ENCODE data around the gene LPCAT1. TPM values are rescaled to one million over a fixed set of nuclear protein-coding genes. Genes with fewer than 3 reads are reported as not detected.

Gene LPCAT1
- total and polyA plus RNA-seq, 10 of the 15 experiments (the other 5 are each of a cell fraction or from before 2014, with no cell fraction given): 2.3 to 109 (median 72.7) TPM

DNA sequence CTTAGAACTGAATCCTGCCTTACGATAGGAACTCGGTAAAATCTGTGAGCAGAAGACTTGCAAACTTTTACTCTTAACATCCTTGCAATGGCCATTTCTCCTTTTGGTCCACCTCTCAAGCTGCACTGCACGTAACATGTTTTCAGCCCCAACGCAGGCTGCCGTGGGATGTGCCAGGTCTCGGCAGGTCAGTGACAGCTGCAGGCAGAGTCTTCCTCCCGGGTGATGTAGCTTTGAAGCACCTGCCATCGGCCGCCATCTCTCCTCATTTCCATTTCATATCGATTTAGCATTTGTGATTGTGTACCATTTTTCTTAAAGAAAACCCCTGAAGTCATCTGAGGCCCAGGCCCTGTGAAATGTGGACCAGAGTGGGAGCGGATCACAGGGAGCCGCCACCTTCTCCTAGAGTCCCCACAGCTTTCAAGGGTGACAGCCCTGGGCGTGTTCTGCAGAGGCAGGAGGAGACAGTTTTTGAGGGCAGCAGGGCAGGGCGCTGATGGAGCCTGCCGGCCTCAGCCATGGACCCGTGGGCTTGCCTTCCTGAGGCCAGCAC is 25.8 kb upstream of the LPCAT1 start (continued):
- TF ChIP-seq, protein P1, sequence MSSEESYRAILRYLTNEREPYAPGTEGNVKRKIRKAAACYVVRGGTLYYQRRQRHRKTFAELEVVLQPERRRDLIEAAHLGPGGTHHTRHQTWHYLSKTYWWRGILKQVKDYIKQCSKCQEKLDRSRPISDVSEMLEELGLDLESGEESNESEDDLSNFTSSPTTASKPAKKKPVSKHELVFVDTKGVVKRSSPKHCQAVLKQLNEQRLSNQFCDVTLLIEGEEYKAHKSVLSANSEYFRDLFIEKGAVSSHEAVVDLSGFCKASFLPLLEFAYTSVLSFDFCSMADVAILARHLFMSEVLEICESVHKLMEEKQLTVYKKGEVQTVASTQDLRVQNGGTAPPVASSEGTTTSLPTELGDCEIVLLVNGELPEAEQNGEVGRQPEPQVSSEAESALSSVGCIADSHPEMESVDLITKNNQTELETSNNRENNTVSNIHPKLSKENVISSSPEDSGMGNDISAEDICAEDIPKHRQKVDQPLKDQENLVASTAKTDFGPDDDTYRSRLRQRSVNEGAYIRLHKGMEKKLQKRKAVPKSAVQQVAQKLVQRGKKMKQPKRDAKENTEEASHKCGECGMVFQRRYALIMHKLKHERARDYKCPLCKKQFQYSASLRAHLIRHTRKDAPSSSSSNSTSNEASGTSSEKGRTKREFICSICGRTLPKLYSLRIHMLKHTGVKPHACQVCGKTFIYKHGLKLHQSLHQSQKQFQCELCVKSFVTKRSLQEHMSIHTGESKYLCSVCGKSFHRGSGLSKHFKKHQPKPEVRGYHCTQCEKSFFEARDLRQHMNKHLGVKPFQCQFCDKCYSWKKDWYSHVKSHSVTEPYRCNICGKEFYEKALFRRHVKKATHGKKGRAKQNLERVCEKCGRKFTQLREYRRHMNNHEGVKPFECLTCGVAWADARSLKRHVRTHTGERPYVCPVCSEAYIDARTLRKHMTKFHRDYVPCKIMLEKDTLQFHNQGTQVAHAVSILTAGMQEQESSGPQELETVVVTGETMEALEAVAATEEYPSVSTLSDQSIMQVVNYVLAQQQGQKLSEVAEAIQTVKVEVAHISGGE (CRISPR knock-in tag; IDR thresholded peaks at IDR 0.05): no peak
- TF ChIP-seq POLR2A (IDR thresholded peaks at IDR 0.05; ENCODE audit: low read depth, low read length): no peak
- TF ChIP-seq RAD51 (IDR thresholded peaks at IDR 0.05): no peak
- TF ChIP-seq SRF (IDR thresholded peaks at IDR 0.05; ENCODE audit: low read depth in 2 of 2, low read length in 2 of 2): no peak
- no peak for TF ChIP-seq PML (IDR thresholded peaks at IDR 0.05; ENCODE audit: low read length)
- no peak for TF ChIP-seq ZSCAN29 (IDR thresholded peaks at IDR 0.05)

DNA sequence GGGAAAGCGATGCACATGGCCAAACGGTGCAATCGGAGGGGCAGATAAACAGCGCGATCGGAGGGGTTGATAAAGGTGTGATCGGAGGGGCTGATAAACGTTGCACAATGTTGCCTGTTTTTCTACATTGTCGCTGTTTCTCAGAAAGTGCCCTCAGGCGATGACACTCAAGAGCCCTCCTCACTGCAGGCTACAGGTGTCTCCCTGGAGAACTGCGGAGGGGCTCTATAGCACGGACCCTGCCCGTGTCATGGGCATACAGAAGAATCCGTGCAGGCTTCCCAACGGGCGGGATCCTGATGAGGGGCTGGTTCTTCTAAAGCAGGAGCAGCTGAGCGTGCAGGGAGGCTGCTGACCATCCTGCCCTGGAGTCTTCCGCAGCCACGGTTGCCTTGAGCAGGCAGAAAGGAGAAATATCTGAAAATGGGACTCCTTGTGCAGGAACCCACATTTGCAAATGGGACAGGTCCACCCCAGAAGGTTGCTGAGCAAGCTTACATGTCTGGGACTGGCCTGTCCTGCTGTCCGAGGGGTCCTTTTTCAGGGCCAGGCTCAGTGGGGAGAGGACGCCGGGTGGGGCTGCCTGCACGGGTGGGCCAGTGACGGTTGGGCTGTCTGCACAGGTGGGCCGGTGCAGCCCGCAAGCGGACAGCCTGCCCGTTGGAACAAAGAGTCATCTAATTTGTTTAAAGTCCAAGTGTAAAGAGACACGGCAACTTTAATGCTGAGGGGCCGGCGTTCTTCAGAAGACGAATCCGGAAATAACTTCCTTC is 25.1 kb upstream of the LPCAT1 start:
- no peak overlapping the region for H3K9ac ChIP-seq (ENCODE audit: control insufficient read depth, insufficient read depth, low read length)
- no peaks in the 10 kb centered on the region for H3K9me3 ChIP-seq (replicated peaks; ENCODE audit: control insufficient read depth, insufficient read depth, low read length)
- RAD21 ChIA-PET (ENCODE audit: unreplicated experiment): no interaction called here
- WGBS (ENCODE audit: insufficient coverage, insufficient replicate concordance, low lambda C conversion rate, missing lambda C conversion rate): 78% methylated on average over 33 of the region's 33 CpGs
- SMC1A ChIA-PET (ENCODE audit: uncharacterized antibody, unreplicated experiment): no interaction called here
- ATAC-seq: no peak
- FAIRE-seq: no peak
- in situ Hi-C loops (cut with MboI) (no loop called here), intact Hi-C loops (cut with micrococcal nuclease; ENCODE audit: unreplicated experiment) (no loop called here)
- H3K4me2 ChIP-seq (ENCODE audit: control insufficient read depth, insufficient read depth): no peak overlapping the region
- H3K4me3 ChIP-seq: no peak overlapping the region
- no peak for DNase-seq (ENCODE audit: low read depth, low spot score)
- CTCF ChIA-PET: interaction anchor here (1.0 kb wide), 1 partner anchor 10 kb away, joined by 4 read pairs; no protein-coding TSS in a partner anchor
- no peaks in the 10 kb centered on the region for H3K36me3 ChIP-seq (ENCODE audit: control insufficient read depth in 2 of 2, insufficient read depth in 2 of 2, low read length in 1 of 2)
- POLR2A ChIA-PET: no interaction called here
- no peak overlapping the region for H2AFZ ChIP-seq (ENCODE audit: control insufficient read depth, low read depth, low read length)
- no peaks in the 10 kb centered on the region; a peak in 1 of 4 replicates for H3K27me3 ChIP-seq (replicated peaks in 1 of 2; ENCODE audit: control insufficient read depth in 2 of 2, insufficient read depth in 2 of 2, low read length in 1 of 2)
- no peaks in the 10 kb centered on the region for H4K20me1 ChIP-seq (ENCODE audit: control insufficient read depth, insufficient read depth)
- H3K4me1 ChIP-seq (ENCODE audit: control insufficient read depth, insufficient read depth, low read length): no peaks in the 10 kb centered on the region
- H3K27ac ChIP-seq (ENCODE audit: control insufficient read depth, insufficient read depth): no peak overlapping the region
- BruUV-seq (replicated peaks): no TSS peak
- no peaks in the 10 kb centered on the region for H3K79me2 ChIP-seq (ENCODE audit: control insufficient read depth, insufficient read depth, low read length)
- TF ChIP-seq HDAC2 (IDR thresholded peaks at IDR 0.05) (no peak), CBFB (IDR thresholded peaks at IDR 0.05; ENCODE audit: low read depth) (no peak), POLR2A (IDR thresholded peaks at IDR 0.05; ENCODE audit: low read depth, low read length) (no peak), ESRRA (IDR thresholded peaks at IDR 0.05; ENCODE audit: low read length) (no peak), MXI1 (IDR thresholded peaks at IDR 0.05; ENCODE audit: low read depth, low read length) (no peak), TBL1XR1 (IDR thresholded peaks at IDR 0.05; ENCODE audit: low read depth, low read length) (no peak)
- TF ChIP-seq, protein P2, sequence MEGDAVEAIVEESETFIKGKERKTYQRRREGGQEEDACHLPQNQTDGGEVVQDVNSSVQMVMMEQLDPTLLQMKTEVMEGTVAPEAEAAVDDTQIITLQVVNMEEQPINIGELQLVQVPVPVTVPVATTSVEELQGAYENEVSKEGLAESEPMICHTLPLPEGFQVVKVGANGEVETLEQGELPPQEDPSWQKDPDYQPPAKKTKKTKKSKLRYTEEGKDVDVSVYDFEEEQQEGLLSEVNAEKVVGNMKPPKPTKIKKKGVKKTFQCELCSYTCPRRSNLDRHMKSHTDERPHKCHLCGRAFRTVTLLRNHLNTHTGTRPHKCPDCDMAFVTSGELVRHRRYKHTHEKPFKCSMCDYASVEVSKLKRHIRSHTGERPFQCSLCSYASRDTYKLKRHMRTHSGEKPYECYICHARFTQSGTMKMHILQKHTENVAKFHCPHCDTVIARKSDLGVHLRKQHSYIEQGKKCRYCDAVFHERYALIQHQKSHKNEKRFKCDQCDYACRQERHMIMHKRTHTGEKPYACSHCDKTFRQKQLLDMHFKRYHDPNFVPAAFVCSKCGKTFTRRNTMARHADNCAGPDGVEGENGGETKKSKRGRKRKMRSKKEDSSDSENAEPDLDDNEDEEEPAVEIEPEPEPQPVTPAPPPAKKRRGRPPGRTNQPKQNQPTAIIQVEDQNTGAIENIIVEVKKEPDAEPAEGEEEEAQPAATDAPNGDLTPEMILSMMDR (IDR thresholded peaks at IDR 0.05 in 2 of 3, conservative IDR thresholded peaks at IDR 0.05 in 1 of 3; ENCODE audit: control insufficient read depth in 2 of 3, extremely low read depth in 1 of 3, insufficient read depth in 1 of 3, low read depth in 3 of 3, low read length in 3 of 3): no peak
- TF ChIP-seq, protein P3, sequence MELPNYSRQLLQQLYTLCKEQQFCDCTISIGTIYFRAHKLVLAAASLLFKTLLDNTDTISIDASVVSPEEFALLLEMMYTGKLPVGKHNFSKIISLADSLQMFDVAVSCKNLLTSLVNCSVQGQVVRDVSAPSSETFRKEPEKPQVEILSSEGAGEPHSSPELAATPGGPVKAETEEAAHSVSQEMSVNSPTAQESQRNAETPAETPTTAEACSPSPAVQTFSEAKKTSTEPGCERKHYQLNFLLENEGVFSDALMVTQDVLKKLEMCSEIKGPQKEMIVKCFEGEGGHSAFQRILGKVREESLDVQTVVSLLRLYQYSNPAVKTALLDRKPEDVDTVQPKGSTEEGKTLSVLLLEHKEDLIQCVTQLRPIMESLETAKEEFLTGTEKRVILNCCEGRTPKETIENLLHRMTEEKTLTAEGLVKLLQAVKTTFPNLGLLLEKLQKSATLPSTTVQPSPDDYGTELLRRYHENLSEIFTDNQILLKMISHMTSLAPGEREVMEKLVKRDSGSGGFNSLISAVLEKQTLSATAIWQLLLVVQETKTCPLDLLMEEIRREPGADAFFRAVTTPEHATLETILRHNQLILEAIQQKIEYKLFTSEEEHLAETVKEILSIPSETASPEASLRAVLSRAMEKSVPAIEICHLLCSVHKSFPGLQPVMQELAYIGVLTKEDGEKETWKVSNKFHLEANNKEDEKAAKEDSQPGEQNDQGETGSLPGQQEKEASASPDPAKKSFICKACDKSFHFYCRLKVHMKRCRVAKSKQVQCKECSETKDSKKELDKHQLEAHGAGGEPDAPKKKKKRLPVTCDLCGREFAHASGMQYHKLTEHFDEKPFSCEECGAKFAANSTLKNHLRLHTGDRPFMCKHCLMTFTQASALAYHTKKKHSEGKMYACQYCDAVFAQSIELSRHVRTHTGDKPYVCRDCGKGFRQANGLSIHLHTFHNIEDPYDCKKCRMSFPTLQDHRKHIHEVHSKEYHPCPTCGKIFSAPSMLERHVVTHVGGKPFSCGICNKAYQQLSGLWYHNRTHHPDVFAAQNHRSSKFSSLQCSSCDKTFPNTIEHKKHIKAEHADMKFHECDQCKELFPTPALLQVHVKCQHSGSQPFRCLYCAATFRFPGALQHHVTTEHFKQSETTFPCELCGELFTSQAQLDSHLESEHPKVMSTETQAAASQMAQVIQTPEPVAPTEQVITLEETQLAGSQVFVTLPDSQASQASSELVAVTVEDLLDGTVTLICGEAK (IDR thresholded peaks at IDR 0.05; ENCODE audit: borderline replicate concordance): no peak
